ENCODE data around the gene ZNF417.

GRCh38 chr19:57961785-57962184 is 45.4 kb upstream of the ZNF417 start:
- TF ChIP-seq CTCF (optimal IDR thresholded peaks at IDR 0.05 in 1 of 3, IDR thresholded peaks at IDR 0.05 in 1 of 3, conservative IDR thresholded peaks at IDR 0.05 in 1 of 3; ENCODE audit: extremely low read depth in 1 of 3, insufficient read depth in 2 of 3, low read length in 3 of 3) (no peak), EZH2 (IDR thresholded peaks at IDR 0.05; ENCODE audit: low read length) (no peak)

Measured in keratinocyte (primary cell).